HepG2 (cell line): ENCODE results near the gene ARMC2. TPM values are rescaled to one million over a fixed set of nuclear protein-coding genes. Genes with fewer than 3 reads are reported as not detected.

Experiments used
- ATAC-seq: fragments of 200-7000 bp; cut with Tn5 transposase; 3 replicates; pipeline ENCODE4 v1.9.1; 2020; ENCODE audit warnings: mild to moderate bottlenecking, moderate library complexity
- BruUV-seq: library from RNA; stranded (reverse); fragments of 400-500 nt; replicated peaks from 2 replicates; lab custom pipeline; 2021; lab: Mats Ljungman, UMichigan
- CTCF ChIA-PET: fragments of 300-600 bp; formaldehyde crosslinking; extraction: SDS; loops from one replicate; lab custom pipeline; 2021; ENCODE audit warnings: low total read pairs, inconsistent platforms, low intra/inter-chr PET ratio; lab: Yijun Ruan, JAX
- POLR2A ChIA-PET: fragments of 350-600 bp; sonication (Branson Sonifier 250); formaldehyde crosslinking; loops from one replicate; lab custom pipeline; 2020; ENCODE audit warnings: antibody characterized with exemption, inconsistent platforms; lab: Yijun Ruan, JAX
- DNase-seq: peaks from one replicate; pipeline ENCODE4 v3.0.0-alpha.2; 2015; ENCODE audit warnings: low spot score
- FAIRE-seq: peaks from 3 replicates; lab custom pipeline; 2011; peaks lifted over from hg19 to GRCh38; lab: Jason Lieb, UNC
- H2AFZ ChIP-seq: one replicate; pipeline ENCODE4 v1.6.1; 2011; ENCODE audit warnings: low read length, inconsistent platforms
- H3K27ac ChIP-seq: fragments of 300-600 bp; 3 replicates; pipeline ENCODE4 v1.8.0; 2011; ENCODE audit warnings: mixed run types, mild to moderate bottlenecking, mixed read lengths, low read length, inconsistent platforms; ENCODE audit not compliant: insufficient read depth; ENCODE audit errors: extremely low read length
- H3K27me3 ChIP-seq, 2 experiments: fragments of 200-600 bp in 1 of 2; 2 replicates in 1 of 2; 3 replicates in 1 of 2; pipeline versions ENCODE4 v1.6.0 to v1.8.0; 2011; ENCODE audit warnings: low read length in 2 of 2, mild to moderate bottlenecking in 2 of 2, moderate library complexity in 2 of 2, inconsistent platforms in 1 of 2; ENCODE audit not compliant: insufficient read depth in 2 of 2, control insufficient read depth in 1 of 2
- H3K36me3 ChIP-seq, 2 experiments: fragments of 200-600 bp in 1 of 2; replicated peaks in 1 of 2; 2 replicates in 1 of 2; 3 replicates in 1 of 2; pipeline versions ENCODE4 v1.5.1 to v1.8.0; 2011; ENCODE audit warnings: low read length in 2 of 2, inconsistent platforms in 1 of 2; ENCODE audit not compliant: insufficient read depth in 2 of 2, control insufficient read depth in 1 of 2
- H3K4me1 ChIP-seq: 2 replicates; pipeline ENCODE4 v1.5.1; 2012; ENCODE audit warnings: low read length, inconsistent platforms; ENCODE audit not compliant: insufficient read depth
- H3K4me2 ChIP-seq: 2 replicates; pipeline ENCODE4 v1.6.0; 2011; ENCODE audit warnings: low read depth, low read length, inconsistent platforms
- H3K4me3 ChIP-seq, 3 experiments: fragments of 200-600 bp in 1 of 3; sonication (generic), shearing (Covaris generic) in 1 of 3; replicated peaks in 1 of 3; 2 replicates each; pipeline ENCODE4 v1.5.1; 2011 to 2016; ENCODE audit warnings: low read length in 3 of 3, inconsistent platforms in 2 of 3, low read depth in 2 of 3, mild to moderate bottlenecking in 2 of 3, control low read depth in 1 of 3, mixed read lengths in 1 of 3; ENCODE audit not compliant: insufficient read depth in 1 of 3
- H3K79me2 ChIP-seq: one replicate; pipeline ENCODE4 v1.6.1; 2011; ENCODE audit warnings: low read length, inconsistent platforms; ENCODE audit not compliant: insufficient read depth
- H3K9ac ChIP-seq: 2 replicates; pipeline ENCODE4 v1.6.0; 2011; ENCODE audit warnings: mild to moderate bottlenecking, low read depth, low read length, inconsistent platforms; ENCODE audit not compliant: insufficient read depth
- H3K9me3 ChIP-seq: 2 replicates; pipeline ENCODE4 v1.5.1; 2012; ENCODE audit warnings: mild to moderate bottlenecking, low read length
- H4K20me1 ChIP-seq: 2 replicates; pipeline ENCODE4 v1.6.0; 2011; ENCODE audit warnings: inconsistent platforms, mild to moderate bottlenecking, low read length, moderate library complexity; ENCODE audit not compliant: insufficient read depth
- BRD4 ChIP-seq: sonication (generic); formaldehyde crosslinking; IDR thresholded peaks from 2 replicates; pipeline ENCODE4 v1.4.0; 2020; ENCODE audit warnings: missing genetic modification reagents
- HOXA9 ChIP-seq: sonication (generic); formaldehyde crosslinking; IDR thresholded peaks from 2 replicates; pipeline ENCODE4 v1.8.1; 2022; ENCODE audit warnings: missing genetic modification reagents, mild to moderate bottlenecking, moderate library complexity, borderline replicate concordance
- KAT8 ChIP-seq: IDR thresholded peaks from 2 replicates; pipeline ENCODE4 v1.6.1; 2016; ENCODE audit warnings: missing genetic modification reagents, missing compliant biosample characterization
- MTA1 ChIP-seq: sonication (generic); formaldehyde crosslinking; IDR thresholded peaks from 2 replicates; pipeline ENCODE4 v1.4.0; 2020; ENCODE audit warnings: missing genetic modification reagents, mild to moderate bottlenecking, borderline replicate concordance
- PITX1 ChIP-seq: sonication (generic); formaldehyde crosslinking; IDR thresholded peaks from 2 replicates; pipeline ENCODE4 v1.5.1; 2020; ENCODE audit warnings: mild to moderate bottlenecking, missing genetic modification reagents
- PRMT3 ChIP-seq: sonication (generic); formaldehyde crosslinking; IDR thresholded peaks from 2 replicates; pipeline ENCODE4 v1.8.1; 2022; ENCODE audit warnings: low read depth, mild to moderate bottlenecking, moderate library complexity, missing genetic modification reagents, borderline replicate concordance
- ZNF564 ChIP-seq: sonication (generic); formaldehyde crosslinking; IDR thresholded peaks from 2 replicates; pipeline ENCODE4 v1.8.1; 2023; ENCODE audit warnings: mild to moderate bottlenecking, missing genetic modification reagents
- in situ Hi-C: cut with HindIII; loops from 2 replicates; pipeline ENCODE4 v1.10.0; 2017; ENCODE audit warnings: low pct_unique_long_range_greater_than_20kb; ENCODE audit not compliant: extremely low pct_ligation_motif_present
- intact Hi-C: fragments of 100-400 bp; cut with micrococcal nuclease; formaldehyde crosslinking; loops from one replicate; pipeline ENCODE4 v1.10.0; 2022; ENCODE audit not compliant: unreplicated experiment
- polyA plus RNA-seq, 8 experiments: library from polyadenylated mRNA; depleted of rRNA in 3 of 8; stranded (reverse) in 7 of 8; unstranded in 1 of 8; fragments of >200 nt; fragmentation: Illumina TruSeq in 4 of 8; extraction: Trizol in 4 of 8; gene quantifications; 2 replicates each; pipeline versions ENCODE4 v1.2.1 to v1.2.3, GENCODE V29; 2011 to 2016; ENCODE audit warnings: low read depth in 4 of 8, missing spikeins in 1 of 8, mixed read lengths in 1 of 8; ENCODE audit not compliant: insufficient read depth in 1 of 8
- total RNA-seq, 5 experiments: library from RNA; depleted of rRNA; stranded (reverse); fragments of >200 nt; fragmentation: Illumina TruSeq; extraction: Trizol; gene quantifications; 2 replicates each; pipeline ENCODE4 v1.2.3, GENCODE V29; 2016; ENCODE audit warnings: low read depth in 1 of 5
- TF ChIP-seq, protein P1 (sequence below): fragments of 450-650 bp; IDR thresholded peaks from 2 replicates; pipeline ENCODE4 v1.6.1; 2017; ENCODE audit warnings: mild to moderate bottlenecking
- TF ChIP-seq, protein P2 (sequence below): sonication (generic); formaldehyde crosslinking; IDR thresholded peaks from 2 replicates; pipeline ENCODE4 v1.4.0; 2020; ENCODE audit warnings: missing genetic modification reagents
- TF ChIP-seq, protein P3 (sequence below): sonication (generic); formaldehyde crosslinking; IDR thresholded peaks from 2 replicates; pipeline ENCODE4 v1.5.0; 2020; ENCODE audit warnings: missing genetic modification reagents, mild to moderate bottlenecking, borderline replicate concordance
- TF ChIP-seq, protein P4 (sequence below): sonication (generic); formaldehyde crosslinking; IDR thresholded peaks from 2 replicates; pipeline ENCODE4 v1.4.0; 2020; ENCODE audit warnings: missing genetic modification reagents
- TF ChIP-seq, protein P5 (sequence below): sonication (generic); formaldehyde crosslinking; IDR thresholded peaks from 2 replicates; pipeline ENCODE4 v1.4.0; 2020; ENCODE audit warnings: missing genetic modification reagents, borderline replicate concordance

The ARMC2 gene
- total and polyA plus RNA-seq, 2 of the 13 experiments (the other 11 are each of a cell fraction or from before 2014, with no cell fraction given): 1.4 to 3.2 TPM

DNA sequence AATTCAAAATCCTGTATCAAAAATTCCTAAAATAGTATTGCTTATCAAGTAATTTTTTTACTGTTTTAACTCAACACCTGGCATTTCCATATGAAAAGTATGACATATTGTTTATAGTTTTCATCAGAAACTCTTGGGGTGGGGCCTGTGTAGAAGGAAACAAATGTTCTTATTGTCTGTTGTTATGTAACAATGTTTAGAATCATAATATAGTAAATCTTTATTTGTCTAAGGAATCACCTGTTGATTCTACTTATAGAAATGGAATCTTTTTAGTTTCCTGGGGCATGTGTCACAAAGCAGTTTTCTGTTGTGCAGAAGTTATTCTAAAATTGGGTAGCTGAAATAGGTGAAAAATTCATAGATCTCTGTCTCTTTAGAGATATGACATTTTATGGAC lies 4.9 kb downstream of the ARMC2 start:
- Histone ChIP-seq H3K9ac (no peak overlapping the region), H3K4me2 (no peak overlapping the region), H3K27me3 (no peaks in the 10 kb centered on the region), H3K4me1 (peaks cover 26% of the 10 kb centered on the region), H3K4me3 (no peak overlapping the region), H2AFZ (no peak overlapping the region), H3K36me3 (peaks cover 2 to 9% of the 10 kb centered on the region in 2 experiments; a peak in 2 of 5 replicates), H3K27ac (no peak overlapping the region), H4K20me1 (no peaks in the 10 kb centered on the region), H3K79me2 (no peaks in the 10 kb centered on the region), H3K9me3 (peaks cover 15% of the 10 kb centered on the region; the same call in 1 of the 2 replicates)
- ATAC-seq (no peak), DNase-seq (no peak), FAIRE-seq (no peak)
- in situ Hi-C loops (no loop called here), intact Hi-C loops (no loop called here)
- BruUV-seq: no TSS peak
- CTCF ChIA-PET: no interaction called here
- POLR2A ChIA-PET: no interaction called here
- TF ChIP-seq, protein P1, sequence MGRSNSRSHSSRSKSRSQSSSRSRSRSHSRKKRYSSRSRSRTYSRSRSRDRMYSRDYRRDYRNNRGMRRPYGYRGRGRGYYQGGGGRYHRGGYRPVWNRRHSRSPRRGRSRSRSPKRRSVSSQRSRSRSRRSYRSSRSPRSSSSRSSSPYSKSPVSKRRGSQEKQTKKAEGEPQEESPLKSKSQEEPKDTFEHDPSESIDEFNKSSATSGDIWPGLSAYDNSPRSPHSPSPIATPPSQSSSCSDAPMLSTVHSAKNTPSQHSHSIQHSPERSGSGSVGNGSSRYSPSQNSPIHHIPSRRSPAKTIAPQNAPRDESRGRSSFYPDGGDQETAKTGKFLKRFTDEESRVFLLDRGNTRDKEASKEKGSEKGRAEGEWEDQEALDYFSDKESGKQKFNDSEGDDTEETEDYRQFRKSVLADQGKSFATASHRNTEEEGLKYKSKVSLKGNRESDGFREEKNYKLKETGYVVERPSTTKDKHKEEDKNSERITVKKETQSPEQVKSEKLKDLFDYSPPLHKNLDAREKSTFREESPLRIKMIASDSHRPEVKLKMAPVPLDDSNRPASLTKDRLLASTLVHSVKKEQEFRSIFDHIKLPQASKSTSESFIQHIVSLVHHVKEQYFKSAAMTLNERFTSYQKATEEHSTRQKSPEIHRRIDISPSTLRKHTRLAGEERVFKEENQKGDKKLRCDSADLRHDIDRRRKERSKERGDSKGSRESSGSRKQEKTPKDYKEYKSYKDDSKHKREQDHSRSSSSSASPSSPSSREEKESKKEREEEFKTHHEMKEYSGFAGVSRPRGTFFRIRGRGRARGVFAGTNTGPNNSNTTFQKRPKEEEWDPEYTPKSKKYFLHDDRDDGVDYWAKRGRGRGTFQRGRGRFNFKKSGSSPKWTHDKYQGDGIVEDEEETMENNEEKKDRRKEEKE: no peak
- TF ChIP-seq, protein P2, sequence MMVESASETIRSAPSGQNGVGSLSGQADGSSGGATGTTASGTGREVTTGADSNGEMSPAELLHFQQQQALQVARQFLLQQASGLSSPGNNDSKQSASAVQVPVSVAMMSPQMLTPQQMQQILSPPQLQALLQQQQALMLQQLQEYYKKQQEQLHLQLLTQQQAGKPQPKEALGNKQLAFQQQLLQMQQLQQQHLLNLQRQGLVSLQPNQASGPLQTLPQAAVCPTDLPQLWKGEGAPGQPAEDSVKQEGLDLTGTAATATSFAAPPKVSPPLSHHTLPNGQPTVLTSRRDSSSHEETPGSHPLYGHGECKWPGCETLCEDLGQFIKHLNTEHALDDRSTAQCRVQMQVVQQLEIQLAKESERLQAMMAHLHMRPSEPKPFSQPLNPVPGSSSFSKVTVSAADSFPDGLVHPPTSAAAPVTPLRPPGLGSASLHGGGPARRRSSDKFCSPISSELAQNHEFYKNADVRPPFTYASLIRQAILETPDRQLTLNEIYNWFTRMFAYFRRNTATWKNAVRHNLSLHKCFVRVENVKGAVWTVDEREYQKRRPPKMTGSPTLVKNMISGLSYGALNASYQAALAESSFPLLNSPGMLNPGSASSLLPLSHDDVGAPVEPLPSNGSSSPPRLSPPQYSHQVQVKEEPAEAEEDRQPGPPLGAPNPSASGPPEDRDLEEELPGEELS (CRISPR knock-in tag): no peak
- TF ChIP-seq, protein P3, sequence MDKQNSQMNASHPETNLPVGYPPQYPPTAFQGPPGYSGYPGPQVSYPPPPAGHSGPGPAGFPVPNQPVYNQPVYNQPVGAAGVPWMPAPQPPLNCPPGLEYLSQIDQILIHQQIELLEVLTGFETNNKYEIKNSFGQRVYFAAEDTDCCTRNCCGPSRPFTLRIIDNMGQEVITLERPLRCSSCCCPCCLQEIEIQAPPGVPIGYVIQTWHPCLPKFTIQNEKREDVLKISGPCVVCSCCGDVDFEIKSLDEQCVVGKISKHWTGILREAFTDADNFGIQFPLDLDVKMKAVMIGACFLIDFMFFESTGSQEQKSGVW (CRISPR knock-in tag): no peak
- TF ChIP-seq, protein P4, sequence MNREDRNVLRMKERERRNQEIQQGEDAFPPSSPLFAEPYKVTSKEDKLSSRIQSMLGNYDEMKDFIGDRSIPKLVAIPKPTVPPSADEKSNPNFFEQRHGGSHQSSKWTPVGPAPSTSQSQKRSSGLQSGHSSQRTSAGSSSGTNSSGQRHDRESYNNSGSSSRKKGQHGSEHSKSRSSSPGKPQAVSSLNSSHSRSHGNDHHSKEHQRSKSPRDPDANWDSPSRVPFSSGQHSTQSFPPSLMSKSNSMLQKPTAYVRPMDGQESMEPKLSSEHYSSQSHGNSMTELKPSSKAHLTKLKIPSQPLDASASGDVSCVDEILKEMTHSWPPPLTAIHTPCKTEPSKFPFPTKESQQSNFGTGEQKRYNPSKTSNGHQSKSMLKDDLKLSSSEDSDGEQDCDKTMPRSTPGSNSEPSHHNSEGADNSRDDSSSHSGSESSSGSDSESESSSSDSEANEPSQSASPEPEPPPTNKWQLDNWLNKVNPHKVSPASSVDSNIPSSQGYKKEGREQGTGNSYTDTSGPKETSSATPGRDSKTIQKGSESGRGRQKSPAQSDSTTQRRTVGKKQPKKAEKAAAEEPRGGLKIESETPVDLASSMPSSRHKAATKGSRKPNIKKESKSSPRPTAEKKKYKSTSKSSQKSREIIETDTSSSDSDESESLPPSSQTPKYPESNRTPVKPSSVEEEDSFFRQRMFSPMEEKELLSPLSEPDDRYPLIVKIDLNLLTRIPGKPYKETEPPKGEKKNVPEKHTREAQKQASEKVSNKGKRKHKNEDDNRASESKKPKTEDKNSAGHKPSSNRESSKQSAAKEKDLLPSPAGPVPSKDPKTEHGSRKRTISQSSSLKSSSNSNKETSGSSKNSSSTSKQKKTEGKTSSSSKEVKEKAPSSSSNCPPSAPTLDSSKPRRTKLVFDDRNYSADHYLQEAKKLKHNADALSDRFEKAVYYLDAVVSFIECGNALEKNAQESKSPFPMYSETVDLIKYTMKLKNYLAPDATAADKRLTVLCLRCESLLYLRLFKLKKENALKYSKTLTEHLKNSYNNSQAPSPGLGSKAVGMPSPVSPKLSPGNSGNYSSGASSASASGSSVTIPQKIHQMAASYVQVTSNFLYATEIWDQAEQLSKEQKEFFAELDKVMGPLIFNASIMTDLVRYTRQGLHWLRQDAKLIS (CRISPR knock-in tag): no peak
- TF ChIP-seq PRMT3 (CRISPR knock-in tag) (no peak), PITX1 (no peak), MTA1 (no peak), BRD4 (CRISPR knock-in tag) (no peak), KAT8 (CRISPR knock-in tag) (no peak), ZNF564 (CRISPR knock-in tag) (no peak), HOXA9 (CRISPR knock-in tag) (no peak)
- TF ChIP-seq, protein P5, sequence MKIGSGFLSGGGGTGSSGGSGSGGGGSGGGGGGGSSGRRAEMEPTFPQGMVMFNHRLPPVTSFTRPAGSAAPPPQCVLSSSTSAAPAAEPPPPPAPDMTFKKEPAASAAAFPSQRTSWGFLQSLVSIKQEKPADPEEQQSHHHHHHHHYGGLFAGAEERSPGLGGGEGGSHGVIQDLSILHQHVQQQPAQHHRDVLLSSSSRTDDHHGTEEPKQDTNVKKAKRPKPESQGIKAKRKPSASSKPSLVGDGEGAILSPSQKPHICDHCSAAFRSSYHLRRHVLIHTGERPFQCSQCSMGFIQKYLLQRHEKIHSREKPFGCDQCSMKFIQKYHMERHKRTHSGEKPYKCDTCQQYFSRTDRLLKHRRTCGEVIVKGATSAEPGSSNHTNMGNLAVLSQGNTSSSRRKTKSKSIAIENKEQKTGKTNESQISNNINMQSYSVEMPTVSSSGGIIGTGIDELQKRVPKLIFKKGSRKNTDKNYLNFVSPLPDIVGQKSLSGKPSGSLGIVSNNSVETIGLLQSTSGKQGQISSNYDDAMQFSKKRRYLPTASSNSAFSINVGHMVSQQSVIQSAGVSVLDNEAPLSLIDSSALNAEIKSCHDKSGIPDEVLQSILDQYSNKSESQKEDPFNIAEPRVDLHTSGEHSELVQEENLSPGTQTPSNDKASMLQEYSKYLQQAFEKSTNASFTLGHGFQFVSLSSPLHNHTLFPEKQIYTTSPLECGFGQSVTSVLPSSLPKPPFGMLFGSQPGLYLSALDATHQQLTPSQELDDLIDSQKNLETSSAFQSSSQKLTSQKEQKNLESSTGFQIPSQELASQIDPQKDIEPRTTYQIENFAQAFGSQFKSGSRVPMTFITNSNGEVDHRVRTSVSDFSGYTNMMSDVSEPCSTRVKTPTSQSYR (CRISPR knock-in tag): no peak
